Islet precursor cell (in vitro differentiated cells): ENCODE data around the gene HIPK4.
"Not testable (repeated sequence)": the region's sequence is repeated elsewhere in the genome, so short reads cannot be mapped to it uniquely, and the experiment has no call there.

ENCODE experiments used
- DNase-seq: peaks from one replicate; pipeline ENCODE4 v3.0.0-alpha.2; 2018

HIPK4 gene

DNA sequence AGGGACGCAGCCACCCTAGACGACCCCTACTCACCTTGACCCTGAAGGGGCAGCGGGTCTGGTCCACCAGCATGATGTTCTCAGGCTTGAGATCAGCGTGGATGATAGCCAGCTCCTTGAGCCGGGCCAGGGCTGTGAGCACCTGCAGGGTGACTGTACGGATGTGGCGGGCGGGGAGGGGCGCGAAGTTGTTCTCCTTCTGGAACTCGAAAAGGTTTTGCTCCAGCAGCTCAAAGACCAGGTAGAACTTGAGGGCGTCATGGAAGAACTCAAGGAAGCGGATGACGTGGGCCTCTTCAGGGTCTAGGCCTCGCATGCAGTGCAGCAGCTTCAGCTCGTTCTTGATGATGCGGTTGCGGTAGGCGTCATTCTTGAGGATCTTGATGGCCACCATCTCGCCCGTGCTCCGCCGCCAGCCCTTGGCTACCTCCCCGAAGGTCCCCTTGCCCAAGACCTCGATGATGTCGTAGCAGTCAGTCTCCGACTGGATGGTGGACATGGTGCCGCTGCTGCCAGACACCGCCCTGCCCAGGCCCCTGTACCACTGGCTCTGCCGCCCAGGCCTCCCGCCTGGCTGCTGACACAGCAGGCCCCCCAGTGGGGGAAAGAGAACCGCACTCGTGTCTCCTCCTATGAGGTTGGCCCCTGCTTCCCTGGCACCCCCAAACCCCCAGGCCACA lies 437 bp downstream of the HIPK4 start:
- DNase-seq = no peak

DNA sequence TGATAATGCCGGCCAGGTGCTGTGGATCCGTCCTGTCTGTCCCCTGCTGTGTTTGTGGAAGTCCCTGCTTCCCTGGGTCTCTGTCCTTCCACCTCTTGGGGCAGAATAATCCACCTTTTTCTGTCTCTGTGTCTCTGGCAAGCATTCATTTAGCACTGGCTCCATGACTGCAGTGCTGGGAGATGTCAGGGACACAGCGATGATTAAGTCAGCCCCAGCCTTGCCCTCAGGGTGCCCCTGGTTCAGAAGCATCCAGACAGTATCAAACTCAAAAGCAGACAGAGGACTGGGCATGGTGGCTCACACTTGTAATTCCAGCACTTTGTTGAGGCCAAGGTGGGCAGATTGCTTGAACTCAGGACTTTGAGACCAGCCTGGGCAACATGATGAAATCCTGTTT lies 1.5 kb downstream of the HIPK4 start:
- no peak for DNase-seq

DNA sequence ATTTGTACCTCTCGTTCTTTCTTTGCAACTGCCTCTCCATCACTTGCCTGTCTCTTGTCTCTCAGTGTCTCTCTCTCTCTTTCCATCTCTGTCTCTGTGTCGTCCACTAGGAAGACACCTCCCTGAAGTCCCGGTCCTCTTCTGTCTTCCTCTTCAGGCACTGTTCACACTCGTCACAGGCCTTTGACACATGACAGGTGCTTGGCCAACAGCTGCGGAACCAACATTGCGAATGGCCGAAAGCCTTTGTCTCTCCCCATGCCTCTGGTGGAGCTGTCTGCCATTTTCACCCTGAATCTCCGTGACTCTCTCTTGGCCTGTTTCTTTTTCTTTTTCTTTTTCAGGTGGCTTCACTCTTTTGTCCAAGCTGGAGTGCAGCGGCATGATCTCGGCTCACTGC lies 2.8 kb downstream of the HIPK4 start:
- DNase-seq = peak; percentile 38

DNA sequence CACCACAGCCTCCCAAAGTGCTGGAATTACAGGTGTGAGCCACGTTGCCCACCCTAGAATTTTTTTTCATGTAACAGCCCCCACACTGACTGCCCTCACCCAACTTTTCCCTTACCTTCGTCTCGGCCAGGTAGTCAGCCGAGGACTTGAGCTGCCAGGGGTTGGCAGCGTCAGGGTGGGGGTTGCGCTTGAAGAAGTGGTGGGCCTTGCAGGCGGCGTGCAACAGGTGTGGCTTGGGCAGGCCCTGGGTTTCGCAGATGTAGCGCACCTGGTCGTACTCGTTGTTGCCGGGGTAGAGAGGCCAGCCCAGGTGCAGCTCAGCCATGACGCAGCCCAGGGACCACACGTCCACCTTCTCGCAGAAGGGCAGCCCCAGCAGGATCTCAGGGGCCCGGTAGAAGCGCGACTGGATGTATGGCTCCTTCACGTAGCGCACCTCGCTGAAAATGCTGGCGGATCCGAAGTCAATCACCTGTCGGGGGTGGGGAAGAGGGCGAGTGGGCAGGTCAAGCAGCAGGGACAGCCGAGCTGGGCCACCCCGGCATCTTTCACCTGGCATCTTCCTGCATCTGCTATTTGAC lies 6.2 kb downstream of the HIPK4 start:
- no peak for DNase-seq

DNA sequence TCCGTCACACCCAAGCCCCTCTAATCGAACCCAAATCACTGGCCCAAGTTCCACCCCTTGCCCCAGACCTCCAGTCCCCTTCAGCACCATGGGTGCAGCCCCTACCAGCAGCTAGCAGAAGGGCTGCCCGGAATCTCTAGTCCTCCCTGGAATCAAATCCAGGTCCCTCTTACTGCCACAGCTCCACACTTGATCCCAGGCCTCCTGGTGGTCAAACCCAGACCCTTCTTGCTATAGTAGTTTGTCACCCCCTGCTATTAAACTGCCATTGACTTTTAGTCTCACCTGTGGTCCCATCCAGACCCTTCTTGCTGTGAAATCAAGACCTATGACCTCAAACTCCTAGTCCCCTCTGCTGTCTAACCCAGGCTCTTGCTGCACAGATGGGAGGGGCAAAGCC lies 8.7 kb downstream of the HIPK4 start:
- peak; percentile 70 for DNase-seq

DNA sequence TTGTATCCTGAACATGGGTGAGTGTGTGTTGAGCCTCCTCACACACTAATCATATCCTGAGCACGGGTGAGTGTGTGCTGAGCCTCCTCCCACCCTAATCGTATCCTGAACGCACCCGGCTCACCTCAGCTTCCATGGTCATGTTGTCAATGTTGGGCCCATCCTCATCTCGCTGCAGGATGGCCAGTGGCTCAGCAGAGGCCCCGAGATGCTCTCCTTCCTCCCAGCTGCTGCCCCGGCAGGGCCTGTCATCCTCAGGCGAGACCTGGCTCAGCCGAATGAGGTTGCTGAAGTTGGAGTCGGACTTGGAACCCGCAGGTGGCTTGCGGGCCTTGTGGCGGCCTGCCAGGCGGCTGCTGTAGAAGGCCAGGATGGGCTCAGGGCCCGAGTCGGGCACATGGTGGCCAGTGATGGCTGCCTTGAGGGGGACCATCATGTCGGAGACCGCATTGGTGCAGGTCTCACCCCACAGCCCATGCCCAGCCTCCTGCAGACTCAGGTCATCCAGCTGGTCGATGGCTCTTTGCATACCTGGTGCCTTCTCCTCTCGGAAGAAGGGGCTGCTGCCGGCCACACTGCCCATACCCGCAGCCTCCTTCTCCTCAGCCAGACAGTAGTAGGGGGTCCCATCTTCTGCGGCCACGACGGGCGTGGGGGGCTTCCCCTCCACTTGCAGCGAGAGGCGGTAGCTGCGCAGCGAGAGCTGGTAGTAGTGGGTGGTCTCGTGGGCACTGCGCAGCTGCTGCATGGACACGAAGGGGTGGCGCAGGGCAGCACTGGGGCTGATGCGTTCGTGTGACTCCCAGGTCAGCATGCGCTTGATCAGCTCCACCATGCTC lies 9.6 kb downstream of the HIPK4 start:
- DNase-seq = no peak

DNA sequence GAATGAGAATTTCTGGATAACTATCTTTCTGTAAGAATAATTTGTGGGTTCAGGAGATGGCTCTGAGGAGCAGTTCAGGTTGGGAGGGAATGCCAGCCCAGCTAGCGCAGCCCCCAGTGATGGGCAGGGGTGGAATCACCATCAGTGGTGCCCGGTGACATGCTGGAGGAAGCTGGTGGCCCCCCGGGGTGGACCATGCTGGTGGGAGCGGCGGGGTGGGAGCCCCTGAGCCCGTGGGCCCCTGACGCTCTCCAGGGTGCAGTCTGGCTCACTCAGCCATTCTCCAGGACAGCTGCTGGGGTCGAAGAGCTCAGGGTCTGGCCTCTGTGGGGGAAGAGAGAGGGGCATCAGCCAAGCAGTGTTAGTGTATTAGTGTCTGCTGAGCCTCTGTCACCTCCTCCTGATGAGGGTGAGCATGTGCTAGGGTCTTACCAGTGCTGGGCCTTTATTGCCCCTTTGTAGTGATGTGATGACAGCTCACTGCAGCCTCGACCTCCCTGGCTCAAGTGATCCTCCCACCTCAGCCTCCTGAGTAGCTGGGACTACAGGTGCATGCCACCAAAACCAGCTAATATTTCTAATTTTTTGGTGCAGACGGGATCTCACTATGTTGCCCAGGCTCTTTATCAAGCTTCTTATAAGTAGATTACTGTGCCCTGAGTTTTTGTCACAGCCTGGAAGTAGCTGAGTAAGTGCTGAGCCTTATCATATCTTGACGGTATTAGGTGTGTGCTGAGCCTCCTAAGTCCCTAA lies 10.4 kb downstream of the HIPK4 start:
- no peak for DNase-seq

DNA sequence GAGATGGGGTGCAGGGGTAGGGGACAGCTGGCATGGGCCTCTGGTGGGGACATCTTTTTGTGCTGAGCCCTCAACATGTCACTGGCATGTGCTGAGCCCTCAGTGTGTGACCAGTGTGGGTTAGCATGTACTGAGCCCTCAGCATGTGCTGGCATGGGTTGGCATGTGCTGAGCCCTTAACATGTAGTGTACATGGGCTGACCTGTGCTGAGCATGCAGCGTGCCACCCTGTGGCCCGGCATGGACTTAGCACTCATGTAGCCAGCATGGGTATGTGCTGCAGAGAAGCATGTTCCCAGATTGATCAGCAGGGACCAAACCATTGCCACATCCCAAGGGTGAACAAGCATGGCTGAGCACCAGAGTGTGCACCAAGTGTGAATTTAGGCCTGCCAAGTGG lies 11.5 kb downstream of the HIPK4 start:
- DNase-seq = no peak

DNA sequence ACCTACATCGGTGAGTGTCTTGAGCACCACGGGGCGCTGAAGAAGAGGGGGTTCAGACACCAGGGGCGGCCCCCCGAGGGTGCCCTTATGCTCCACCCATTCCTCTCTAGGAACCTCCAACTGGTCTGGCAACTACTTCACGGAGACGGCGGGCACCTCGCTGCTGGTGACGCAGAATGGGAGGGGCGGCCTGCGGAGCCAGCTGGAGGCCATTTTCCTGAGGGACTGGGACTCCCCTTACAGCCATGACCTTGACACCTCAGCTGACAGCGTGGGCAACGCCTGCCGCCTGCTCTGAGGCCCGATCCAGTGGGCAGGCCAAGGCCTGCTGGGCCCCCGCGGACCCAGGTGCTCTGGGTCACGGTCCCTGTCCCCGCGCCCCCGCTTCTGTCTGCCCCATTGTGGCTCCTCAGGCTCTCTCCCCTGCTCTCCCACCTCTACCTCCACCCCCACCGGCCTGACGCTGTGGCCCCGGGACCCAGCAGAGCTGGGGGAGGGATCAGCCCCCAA lies 12.1 kb downstream of the HIPK4 start:
- DNase-seq = peak; percentile 48

DNA sequence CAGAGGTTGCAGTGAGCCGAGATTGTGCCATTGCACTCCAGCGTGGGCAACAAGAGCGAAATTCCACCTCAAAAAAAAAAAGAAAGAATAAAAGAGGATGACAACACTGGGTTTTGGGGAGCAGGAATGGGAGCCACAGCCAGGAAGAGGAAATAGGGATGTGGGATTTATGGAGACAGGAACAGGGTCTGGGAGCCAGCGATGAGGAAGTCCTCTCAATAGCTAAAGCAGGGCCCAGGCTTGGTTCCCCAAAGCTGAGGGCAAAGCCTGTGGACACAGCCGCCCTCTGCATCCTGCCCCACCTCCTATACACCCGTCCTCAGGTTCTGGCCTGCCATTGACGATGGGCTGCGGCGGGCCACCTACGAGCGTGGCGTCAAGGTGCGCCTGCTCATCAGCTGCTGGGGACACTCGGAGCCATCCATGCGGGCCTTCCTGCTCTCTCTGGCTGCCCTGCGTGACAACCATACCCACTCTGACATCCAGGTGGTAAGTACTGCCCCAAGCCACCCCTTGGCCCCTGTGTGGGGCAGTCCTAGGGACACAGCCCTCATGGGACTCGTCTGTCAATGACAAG lies 13.6 kb downstream of the HIPK4 start:
- no peak for DNase-seq

DNA sequence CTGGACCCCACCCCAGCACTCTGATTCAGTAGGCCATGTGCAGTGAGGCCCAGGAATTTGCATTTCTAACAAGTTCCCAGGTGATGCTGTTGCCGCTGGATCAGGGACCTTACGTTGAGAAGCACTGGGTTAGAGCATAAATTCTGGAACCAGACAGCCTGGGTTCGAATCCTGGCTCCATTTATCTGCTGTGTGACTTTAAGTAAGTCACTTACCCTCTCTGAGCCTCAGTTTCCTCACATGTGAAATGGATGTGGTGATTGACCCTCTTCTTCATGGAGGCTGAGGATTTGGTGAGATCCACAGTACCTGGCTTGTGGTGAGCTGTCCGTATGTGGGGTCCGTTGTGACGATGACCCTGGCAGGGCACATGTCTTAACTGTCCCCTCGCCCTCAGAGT lies 15.9 kb downstream of the HIPK4 start:
- peak; percentile 31 for DNase-seq

DNA sequence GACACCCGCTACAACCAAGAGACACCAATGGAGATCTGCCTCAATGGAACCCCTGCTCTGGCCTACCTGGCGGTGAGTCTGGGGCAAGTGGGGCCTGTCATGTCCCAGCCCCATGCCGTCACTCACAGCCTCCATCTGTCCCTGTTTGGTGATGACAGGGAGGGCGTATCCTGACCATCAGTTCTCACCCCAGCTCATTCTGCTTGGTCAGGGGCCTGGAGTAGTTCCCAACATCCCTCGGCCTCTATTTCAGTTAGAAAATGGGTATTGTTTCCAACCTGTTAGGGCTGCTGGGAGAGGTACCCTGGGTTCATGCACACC lies 18.2 kb downstream of the HIPK4 start:
- no peak for DNase-seq

DNA sequence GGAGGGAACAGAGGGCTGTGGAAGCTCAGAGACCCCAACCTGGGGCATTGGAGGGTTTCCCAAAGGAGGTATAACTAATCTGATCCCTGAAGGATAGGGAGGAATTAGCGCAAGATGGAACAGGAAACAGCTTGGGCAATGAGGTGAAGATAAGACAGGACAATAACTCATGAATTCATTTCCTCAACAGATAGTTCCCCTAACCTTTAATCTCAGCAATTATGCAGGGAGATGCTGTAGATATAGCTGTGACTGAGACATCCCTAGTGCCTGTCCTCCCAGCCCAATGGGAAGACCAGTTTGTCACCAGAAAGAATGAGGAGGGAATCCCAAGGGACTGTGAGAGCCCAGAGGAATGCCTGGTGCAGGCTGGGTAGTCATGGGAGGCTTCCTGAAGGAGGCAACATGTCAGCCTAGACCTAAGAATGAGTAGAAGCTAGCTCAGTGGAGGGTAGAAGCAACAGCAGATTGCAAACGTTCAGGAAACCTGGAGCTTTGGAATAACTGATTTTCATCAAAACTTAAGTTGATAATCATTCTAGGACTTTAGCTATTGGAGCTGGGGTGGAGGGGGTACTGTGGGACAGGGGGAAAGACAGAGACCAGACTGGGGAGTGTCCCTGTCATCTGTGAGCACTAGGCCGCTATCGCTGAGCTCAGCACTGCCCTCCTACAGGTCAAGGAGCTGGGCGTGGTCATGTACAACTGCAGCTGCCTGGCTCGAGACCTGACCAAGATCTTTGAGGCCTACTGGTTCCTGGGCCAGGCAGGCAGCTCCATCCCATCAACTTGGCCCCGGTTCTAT lies 18.8 kb downstream of the HIPK4 start:
- DNase-seq = peak; percentile 32

DNA sequence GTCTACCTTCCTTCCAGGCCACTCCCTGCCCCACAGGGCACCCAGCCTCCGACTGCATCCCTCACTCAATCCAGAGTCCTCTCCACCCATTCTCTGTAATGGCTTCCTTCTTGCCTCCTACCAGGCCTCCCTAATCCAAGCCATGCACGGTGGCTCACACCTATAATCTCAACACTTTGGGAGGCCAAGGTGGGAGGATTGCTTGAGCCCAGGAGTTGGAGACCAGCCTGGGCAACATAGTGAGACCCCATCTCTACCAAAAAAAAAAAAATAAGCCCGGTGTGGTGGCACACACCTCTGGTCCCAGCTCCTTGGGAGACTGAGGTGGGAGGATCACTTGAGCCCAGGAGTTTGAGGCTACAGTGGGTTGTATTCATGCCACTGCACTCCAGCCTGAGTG lies 19.7 kb downstream of the HIPK4 start:
- not testable (repeated sequence) for DNase-seq

DNA sequence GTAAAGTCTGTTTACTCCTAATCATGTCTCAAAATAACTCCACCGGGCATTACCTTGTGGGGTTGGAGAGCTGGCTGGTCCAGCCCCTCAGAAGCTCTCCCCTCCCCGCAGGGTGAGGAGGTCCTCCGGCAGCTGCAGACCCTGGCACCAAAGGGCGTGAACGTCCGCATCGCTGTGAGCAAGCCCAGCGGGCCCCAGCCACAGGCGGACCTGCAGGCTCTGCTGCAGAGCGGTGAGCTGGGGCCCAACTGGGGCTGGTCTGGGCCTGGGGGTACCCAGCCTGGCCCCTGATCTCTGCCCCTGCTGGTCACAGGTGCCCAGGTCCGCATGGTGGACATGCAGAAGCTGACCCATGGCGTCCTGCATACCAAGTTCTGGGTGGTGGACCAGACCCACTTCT lies 20.2 kb downstream of the HIPK4 start:
- DNase-seq = peak; percentile 41

DNA sequence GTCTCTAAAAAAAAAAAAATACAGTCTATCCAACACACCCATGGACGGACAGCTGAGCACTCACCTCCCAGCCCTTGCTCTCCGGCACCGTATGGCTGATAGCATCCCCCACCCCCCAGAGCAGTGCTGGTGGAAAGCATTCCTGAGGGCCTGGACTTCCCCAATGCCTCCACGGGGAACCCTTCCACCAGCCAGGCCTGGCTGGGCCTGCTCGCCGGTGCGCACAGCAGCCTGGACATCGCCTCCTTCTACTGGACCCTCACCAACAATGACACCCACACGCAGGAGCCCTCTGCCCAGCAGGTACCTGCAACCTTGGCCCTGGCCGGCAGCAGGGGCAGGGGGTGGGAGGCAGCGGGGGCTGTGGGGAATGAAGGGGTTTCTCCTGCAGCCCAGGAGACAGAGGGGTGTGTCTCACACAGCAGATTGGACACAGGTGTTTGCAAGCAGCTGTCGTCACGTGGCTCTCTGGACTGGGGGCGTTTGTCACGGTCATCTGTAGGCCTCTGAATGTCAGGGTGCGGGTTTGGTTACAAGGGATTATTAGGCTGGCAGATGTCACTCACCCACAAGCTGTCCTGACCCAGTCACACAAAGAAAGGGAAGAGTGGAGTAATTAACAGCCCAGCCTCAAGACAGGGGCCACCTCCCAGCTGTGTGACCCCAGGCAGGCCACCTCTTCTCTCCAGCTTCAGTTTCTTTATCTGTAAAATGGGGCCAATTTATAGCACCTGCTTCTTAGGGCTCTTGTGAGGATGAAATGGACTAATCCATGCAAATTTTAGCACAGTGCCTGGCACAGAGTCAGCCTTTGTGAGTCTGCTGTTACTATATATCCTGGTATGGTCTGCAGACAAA lies 22.2 kb downstream of the HIPK4 start:
- DNase-seq = no peak

DNA sequence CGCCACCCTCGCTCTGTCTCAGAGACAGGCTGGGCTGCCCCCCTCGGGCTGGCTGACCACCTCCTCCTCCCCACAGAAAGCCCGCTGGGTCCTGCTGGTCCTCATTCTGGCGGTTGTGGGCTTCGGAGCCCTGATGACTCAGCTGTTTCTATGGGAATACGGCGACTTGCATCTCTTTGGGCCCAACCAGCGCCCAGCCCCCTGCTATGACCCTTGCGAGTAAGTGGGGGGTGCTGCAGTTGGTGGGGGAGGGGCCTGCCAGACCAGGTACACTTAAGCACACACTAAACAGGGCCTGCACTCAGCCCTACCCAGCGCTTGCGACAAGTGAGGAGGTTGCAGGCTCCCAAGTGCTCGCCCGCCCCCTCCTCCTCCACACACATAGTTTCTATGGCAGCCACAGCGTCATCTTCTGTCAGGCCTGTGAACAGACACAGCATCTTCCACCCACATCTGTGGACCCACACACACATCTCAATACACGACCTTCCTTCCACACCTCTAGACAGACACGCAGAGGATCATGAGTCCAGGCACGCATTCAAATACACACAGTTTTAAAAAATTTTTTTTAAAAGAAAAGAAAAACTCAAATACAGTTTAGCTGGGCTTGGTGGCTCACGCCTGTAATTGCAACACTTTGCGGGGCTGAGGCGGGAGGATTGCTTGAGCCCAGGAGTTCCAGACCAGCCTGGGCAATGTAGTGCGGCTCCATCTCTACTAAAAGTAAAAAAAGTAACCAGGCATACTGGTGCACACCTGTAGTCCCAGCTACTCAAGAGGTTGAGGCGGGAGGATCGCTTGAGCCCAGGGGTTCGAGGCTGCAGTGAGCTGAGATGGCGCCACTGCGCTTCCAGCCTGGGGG lies 23.1 kb downstream of the HIPK4 start:
- peak; percentile 97 for DNase-seq

DNA sequence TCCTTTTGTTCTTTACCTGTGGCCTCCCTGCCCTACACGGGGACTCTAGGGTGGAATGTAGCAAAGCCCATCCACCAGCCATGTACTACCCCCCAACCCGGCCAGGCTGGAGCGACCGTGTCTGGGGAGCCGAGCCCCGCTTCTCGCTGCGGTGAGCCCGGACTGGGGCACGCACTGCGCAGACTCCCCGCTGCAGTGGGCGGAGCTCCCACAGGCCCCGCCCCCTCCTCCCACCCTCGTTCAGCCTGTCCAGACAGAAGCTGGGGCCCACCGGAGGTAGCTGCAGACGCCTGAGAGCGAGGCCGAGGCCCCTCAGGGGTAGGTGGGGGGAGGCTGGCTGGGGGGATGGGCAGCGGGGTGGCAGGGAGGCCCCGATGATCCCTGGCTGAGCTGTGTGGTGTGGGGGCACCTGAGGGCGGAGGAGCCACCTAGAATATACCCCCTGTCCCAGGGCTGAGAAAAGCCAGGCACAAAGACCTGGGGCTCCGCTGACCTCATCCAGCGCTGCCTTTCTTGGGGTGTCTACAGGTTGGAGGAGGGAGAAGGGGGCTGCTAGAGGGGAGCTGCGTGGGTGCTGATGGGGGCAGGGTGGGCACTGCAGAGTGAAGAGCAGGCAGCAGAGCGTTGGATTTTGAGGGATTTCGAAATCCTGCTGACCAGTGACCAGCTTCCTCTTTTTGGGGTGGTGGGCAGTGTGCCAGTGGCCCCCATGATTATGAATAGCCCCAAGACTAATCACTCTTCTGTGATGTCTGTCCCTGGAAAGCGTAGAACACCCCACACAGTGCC lies 24.2 kb downstream of the HIPK4 start:
- peak; percentile 95 for DNase-seq

DNA sequence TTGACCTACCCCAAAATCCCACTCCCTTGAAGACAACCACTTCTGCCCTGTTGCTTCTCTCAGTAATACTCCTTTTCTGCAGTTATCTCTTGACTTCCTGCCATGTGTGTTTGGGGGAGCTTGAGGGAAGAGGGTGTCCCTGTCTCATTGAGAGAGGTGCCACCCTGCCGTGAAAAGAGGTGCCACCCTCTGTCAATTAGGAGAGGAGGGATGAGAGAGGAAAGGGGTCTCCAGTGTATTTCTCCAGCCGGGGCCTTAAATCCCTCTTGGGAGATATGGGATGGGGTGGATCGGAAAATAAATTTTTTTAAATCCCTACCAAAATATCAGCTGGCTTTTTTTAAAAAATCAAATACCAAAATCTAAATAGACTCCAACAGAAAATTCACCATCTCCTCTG lies 25.0 kb downstream of the HIPK4 start:
- DNase-seq = no peak
